Nephron (organoid): ENCODE measurements around the gene ZNF385C.

Experiments used
- H3K27ac Mint-ChIP-seq, 3 experiments: 2 replicates each; pipeline ENCODE4 v1.8.0; 2020; ENCODE audit warnings: mixed read lengths in 3 of 3, mild to moderate bottlenecking in 2 of 3, moderate library complexity in 1 of 3
- H3K27me3 Mint-ChIP-seq: 2 replicates; pipeline ENCODE4 v1.8.0; 2021; ENCODE audit warnings: low read depth, mild to moderate bottlenecking, moderate library complexity, mixed read lengths
- H3K36me3 Mint-ChIP-seq: 2 replicates; pipeline ENCODE4 v1.8.0; 2020; ENCODE audit warnings: low read depth, mixed read lengths
- H3K4me1 Mint-ChIP-seq: 2 replicates; pipeline ENCODE4 v1.8.0; 2020; ENCODE audit warnings: mixed read lengths
- H3K4me3 Mint-ChIP-seq, 3 experiments: 2 replicates each; pipeline ENCODE4 v1.8.0; 2020; ENCODE audit warnings: mild to moderate bottlenecking in 3 of 3, mixed read lengths in 3 of 3, moderate library complexity in 2 of 3
- H3K9me3 Mint-ChIP-seq: 2 replicates; pipeline ENCODE4 v1.8.0; 2020; ENCODE audit warnings: mixed read lengths
- TF ChIP-seq, protein P1 (sequence below), 3 experiments: fragments of 200-600 bp; sonication (generic); IDR thresholded peaks; one replicate each; pipeline ENCODE4 v1.5.0; 2021; ENCODE audit warnings: antibody characterized with exemption in 3 of 3; ENCODE audit not compliant: unreplicated experiment in 3 of 3

Gene ZNF385C

DNA sequence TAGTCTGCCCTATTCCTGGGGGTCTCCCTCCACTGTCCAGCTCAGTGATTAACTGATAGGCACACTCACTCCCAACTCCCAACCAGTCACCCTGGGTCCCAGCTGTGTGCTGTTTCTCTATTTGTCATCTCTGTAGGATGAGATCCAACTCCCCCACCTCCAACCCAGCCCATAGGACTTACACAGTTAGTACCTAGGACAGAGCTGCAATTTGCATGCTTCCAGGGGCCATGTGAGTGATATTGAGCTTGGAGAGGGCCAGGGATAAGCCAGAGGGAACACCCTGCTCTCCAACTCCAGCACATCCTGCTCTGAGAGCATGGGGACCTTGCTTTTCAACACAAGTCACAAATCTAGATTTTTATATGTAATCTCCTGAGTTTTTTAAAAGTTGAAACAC is 56.7 kb downstream of the ZNF385C start:
- no peak overlapping the region for H3K4me3 Mint-ChIP-seq
- no peaks in the 10 kb centered on the region for H3K9me3 Mint-ChIP-seq
- TF ChIP-seq, protein P1, sequence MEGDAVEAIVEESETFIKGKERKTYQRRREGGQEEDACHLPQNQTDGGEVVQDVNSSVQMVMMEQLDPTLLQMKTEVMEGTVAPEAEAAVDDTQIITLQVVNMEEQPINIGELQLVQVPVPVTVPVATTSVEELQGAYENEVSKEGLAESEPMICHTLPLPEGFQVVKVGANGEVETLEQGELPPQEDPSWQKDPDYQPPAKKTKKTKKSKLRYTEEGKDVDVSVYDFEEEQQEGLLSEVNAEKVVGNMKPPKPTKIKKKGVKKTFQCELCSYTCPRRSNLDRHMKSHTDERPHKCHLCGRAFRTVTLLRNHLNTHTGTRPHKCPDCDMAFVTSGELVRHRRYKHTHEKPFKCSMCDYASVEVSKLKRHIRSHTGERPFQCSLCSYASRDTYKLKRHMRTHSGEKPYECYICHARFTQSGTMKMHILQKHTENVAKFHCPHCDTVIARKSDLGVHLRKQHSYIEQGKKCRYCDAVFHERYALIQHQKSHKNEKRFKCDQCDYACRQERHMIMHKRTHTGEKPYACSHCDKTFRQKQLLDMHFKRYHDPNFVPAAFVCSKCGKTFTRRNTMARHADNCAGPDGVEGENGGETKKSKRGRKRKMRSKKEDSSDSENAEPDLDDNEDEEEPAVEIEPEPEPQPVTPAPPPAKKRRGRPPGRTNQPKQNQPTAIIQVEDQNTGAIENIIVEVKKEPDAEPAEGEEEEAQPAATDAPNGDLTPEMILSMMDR (IDR thresholded peaks at IDR 0.05; ENCODE audit: unreplicated experiment in 3 of 3): no peak
- no peak overlapping the region for H3K27ac Mint-ChIP-seq
- no peaks in the 10 kb centered on the region for H3K27me3 Mint-ChIP-seq
- H3K4me1 Mint-ChIP-seq: no peaks in the 10 kb centered on the region
- no peaks in the 10 kb centered on the region for H3K36me3 Mint-ChIP-seq

DNA sequence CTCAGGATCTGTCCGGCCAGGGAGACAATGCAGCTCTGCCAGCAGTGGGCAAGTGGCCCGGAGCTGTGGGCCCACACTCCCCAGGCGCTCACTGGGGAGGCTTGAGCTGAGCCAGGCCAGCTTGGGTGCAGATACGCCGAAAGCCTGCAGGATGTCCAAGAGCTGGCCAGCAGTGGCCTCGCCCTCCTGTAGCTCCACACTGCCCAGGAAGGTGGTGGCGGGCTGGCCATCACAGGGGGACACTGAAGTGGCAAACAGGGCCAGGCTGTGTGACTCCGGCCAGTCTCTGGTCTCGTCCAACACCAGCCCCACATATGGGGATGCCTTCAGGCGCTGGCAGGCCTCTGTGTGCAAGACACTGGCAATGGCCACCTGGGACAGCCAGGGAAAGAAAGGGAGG is 57.5 kb downstream of the ZNF385C start:
- TF ChIP-seq, protein P1 (IDR thresholded peaks at IDR 0.05; ENCODE audit: unreplicated experiment in 3 of 3): no peak

DNA sequence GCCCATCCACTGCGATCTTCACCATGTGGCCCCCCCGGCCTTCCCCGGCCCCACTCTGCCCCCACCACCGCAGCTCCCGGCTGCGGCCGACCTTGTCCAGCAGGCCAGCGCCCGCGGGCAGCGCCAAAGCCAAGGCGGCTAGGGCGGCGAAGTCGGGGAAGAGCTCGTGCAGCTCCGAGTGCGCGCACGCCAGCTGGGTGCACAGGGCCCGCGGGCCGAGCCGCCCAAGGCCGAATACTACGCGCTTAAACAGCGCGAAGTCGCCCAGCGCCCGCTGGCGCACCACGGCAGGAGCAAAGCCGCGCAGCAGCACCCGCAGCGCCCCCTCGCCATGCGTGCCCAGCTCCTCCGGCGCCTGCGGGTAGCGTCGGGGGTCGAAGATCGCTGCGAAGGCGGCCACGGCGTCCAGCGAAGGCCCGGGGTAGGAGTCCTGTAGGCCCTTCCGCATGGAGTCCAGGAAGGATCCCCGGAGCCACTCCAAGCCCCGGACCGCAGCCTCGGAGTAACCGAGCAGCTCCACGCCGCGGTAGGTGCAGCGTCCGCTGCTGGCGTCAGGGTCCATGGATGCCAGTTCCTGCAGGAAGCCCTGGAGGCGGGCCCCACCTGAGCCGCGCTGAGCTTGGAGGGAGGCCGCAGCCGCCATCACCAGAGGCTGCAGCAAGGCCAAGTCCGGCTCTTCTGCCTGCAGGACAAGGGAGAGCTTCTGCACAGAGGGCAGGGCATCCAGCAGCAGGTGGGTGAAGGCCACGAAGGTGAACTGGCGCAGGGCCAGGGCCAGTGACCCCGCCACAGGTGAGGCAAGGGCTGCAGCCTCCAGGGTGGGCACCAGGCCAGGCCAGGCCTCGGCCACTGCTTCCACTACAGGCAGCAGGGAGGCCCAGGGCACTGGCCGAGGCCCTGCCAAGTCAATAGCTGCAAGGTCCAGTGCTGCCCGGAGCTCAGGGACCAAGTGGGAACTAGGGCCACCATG is 58.2 kb downstream of the ZNF385C start:
- Mint-ChIP-seq H3K9me3 (no peaks in the 10 kb centered on the region), H3K27me3 (no peaks in the 10 kb centered on the region), H3K4me1 (no peaks in the 10 kb centered on the region), H3K4me3 (no peak overlapping the region), H3K36me3 (no peaks in the 10 kb centered on the region), H3K27ac (no peak overlapping the region)
- TF ChIP-seq, protein P1 (IDR thresholded peaks at IDR 0.05; ENCODE audit: unreplicated experiment in 3 of 3): no peak

More for the DNA sequence above, 57.5 kb downstream of the ZNF385C start:
- Mint-ChIP-seq H3K9me3 (no peaks in the 10 kb centered on the region), H3K27me3 (no peaks in the 10 kb centered on the region), H3K4me1 (no peaks in the 10 kb centered on the region), H3K27ac (no peak overlapping the region), H3K4me3 (no peak overlapping the region), H3K36me3 (no peaks in the 10 kb centered on the region)

DNA sequence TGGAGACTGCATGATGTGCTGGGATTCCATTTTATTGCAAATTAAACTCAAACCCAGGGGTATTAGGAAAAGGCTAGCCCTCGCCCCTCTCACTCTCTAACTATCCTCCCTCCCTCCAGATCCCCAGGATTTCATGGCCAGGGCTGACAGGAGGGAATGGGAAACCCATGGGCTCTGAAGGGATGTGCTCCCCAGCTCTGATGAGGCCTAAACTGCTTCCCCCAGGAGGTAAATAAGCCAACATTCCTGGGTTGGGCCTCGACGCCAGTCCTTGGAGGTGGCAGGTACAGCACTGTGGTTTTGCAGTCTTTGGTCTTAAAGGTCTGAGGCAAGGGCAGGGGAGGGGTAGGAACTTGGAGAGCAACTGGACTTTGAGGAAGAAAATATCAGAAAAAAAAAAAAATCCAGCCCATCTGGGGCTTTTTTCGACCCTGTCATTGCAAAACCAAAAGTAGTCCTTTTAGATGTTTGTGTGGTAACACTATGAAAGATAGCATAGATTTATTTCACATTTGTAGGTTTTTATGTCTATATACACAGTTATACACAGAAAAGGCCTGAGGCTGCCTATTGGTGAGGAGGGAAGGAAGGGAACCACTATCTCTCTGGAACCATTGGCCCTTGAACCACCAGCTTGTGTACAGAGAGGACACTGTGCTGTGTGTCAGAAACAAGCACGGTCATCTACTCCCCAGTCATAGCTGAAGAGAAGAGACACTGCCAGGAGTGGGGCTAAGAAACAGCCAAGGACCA is 59.9 kb downstream of the ZNF385C start:
- Mint-ChIP-seq H3K9me3 (no peaks in the 10 kb centered on the region), H3K4me3 (no peak overlapping the region), H3K27ac (no peak overlapping the region), H3K4me1 (no peaks in the 10 kb centered on the region), H3K36me3 (no peaks in the 10 kb centered on the region), H3K27me3 (no peaks in the 10 kb centered on the region)
- TF ChIP-seq, protein P1 (IDR thresholded peaks at IDR 0.05; ENCODE audit: unreplicated experiment in 3 of 3): no peak

DNA sequence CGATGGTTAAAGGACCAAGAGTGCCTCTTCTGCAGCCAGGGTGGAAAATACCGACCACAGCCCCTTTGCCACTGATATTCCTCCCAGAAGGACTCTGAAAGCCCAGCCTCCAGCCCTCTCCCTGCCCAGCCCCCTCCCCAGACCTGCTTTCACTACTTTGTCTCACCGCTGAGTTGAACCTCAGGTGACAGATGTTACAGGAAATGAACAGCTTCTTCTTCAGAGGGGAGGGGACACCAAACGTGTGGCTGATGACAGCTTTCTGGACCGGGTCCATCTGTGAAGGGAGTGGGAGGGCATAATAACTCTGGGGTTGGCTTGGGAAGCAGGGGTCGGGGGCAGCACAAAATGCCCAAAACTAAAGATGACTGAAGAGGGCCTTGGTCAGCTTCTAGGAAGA is 64.2 kb downstream of the ZNF385C start:
- no peak overlapping the region for H3K4me3 Mint-ChIP-seq
- peak overlapping the region in 1 of 3 experiments; percentile 46 for H3K27ac Mint-ChIP-seq
- no peaks in the 10 kb centered on the region for H3K9me3 Mint-ChIP-seq
- peaks cover 4% of the 10 kb centered on the region for H3K4me1 Mint-ChIP-seq
- TF ChIP-seq, protein P1 (IDR thresholded peaks at IDR 0.05; ENCODE audit: unreplicated experiment in 3 of 3): no peak
- no peaks in the 10 kb centered on the region for H3K36me3 Mint-ChIP-seq
- H3K27me3 Mint-ChIP-seq: no peaks in the 10 kb centered on the region
